IMR-90 (cell line): ENCODE measurements around the gene DIABLO. TPM values are rescaled to one million over a fixed set of nuclear protein-coding genes. Genes with fewer than 3 reads are reported as not detected.

Experiments used
- ATAC-seq: fragments of 200-7000 bp; cut with Tn5 transposase; 2 replicates; pipeline ENCODE4 v1.9.1; 2020; ENCODE audit warnings: low read depth, mild to moderate bottlenecking, moderate library complexity
- BruUV-seq: library from RNA; stranded (reverse); fragments of 400-500 nt; replicated peaks from 2 replicates; lab custom pipeline; 2021; lab: Mats Ljungman, UMichigan
- CTCF ChIA-PET: fragments of 300-600 bp; formaldehyde crosslinking; extraction: SDS; loops from one replicate; lab custom pipeline; 2021; ENCODE audit warnings: antibody characterized with exemption; lab: Yijun Ruan, JAX
- POLR2A ChIA-PET: fragments of 300-600 bp; sonication (Branson Sonifier 250); formaldehyde crosslinking; loops from one replicate; lab custom pipeline; 2022; ENCODE audit warnings: antibody characterized with exemption; ENCODE audit not compliant: unreplicated experiment; lab: Charles Lee
- DNase-seq: peaks from one replicate; pipeline ENCODE4 v3.0.0; 2013
- H2AFZ ChIP-seq: replicated peaks from 2 replicates; pipeline ENCODE3; 2013; ENCODE audit warnings: low read length, mild to moderate bottlenecking; ENCODE audit not compliant: poor library complexity
- H2AK5ac ChIP-seq: 2 replicates; pipeline ENCODE4 v1.6.1; 2013; ENCODE audit warnings: low read depth, low read length, inconsistent platforms
- H2AK9ac ChIP-seq: replicated peaks from 2 replicates; pipeline ENCODE3; 2013; ENCODE audit warnings: mild to moderate bottlenecking, low read depth, low read length, moderate library complexity; ENCODE audit not compliant: poor library complexity
- H2BK120ac ChIP-seq: 2 replicates; pipeline ENCODE4 v1.6.1; 2013; ENCODE audit warnings: low read depth, low read length, inconsistent platforms
- H2BK15ac ChIP-seq: 3 replicates; pipeline ENCODE4 v1.6.1; 2013; ENCODE audit warnings: low read depth, low read length, inconsistent platforms
- H2BK20ac ChIP-seq: 2 replicates; pipeline ENCODE4 v1.6.1; 2013; ENCODE audit warnings: low read depth, mild to moderate bottlenecking, inconsistent platforms, low read length, moderate library complexity
- H2BK5ac ChIP-seq: 2 replicates; pipeline ENCODE4 v1.6.1; 2013; ENCODE audit warnings: mild to moderate bottlenecking, low read depth, low read length, inconsistent platforms; ENCODE audit not compliant: poor library complexity, severe bottlenecking
- H3K14ac ChIP-seq: replicated peaks from 2 replicates; pipeline ENCODE4 v1.6.1; 2013; ENCODE audit warnings: low read depth, low read length, inconsistent platforms
- H3K18ac ChIP-seq: 2 replicates; pipeline ENCODE4 v1.6.1; 2013; ENCODE audit warnings: low read depth, low read length, control low read depth
- H3K23ac ChIP-seq: 2 replicates; pipeline ENCODE4 v1.6.1; 2013; ENCODE audit warnings: low read depth, low read length, inconsistent platforms
- H3K27ac ChIP-seq: 2 replicates; pipeline ENCODE4 v1.5.1; 2013; ENCODE audit warnings: mild to moderate bottlenecking, control low read depth, low read length; ENCODE audit not compliant: insufficient read depth
- H3K27me3 ChIP-seq: 2 replicates; pipeline ENCODE4 v1.6.1; 2013; ENCODE audit warnings: low read length; ENCODE audit not compliant: control insufficient read depth, insufficient read depth
- H3K36me3 ChIP-seq: 2 replicates; pipeline ENCODE4 v1.6.1; 2013; ENCODE audit warnings: low read length, mixed read lengths; ENCODE audit not compliant: control insufficient read depth, insufficient read depth
- H3K4ac ChIP-seq: 2 replicates; pipeline ENCODE4 v1.6.1; 2013; ENCODE audit warnings: low read depth, low read length, inconsistent platforms
- H3K4me1 ChIP-seq: 2 replicates; pipeline ENCODE4 v1.6.1; 2013; ENCODE audit warnings: low read length, mixed read lengths; ENCODE audit not compliant: control insufficient read depth, insufficient read depth
- H3K4me2 ChIP-seq: 2 replicates; pipeline ENCODE4 v1.6.1; 2013; ENCODE audit warnings: low read depth, mild to moderate bottlenecking, control low read depth, low read length, moderate library complexity
- H3K4me3 ChIP-seq: 2 replicates; pipeline ENCODE4 v1.5.1; 2013; ENCODE audit warnings: low read depth, mild to moderate bottlenecking, control low read depth, low read length, moderate library complexity; ENCODE audit not compliant: insufficient read depth
- H3K56ac ChIP-seq: 2 replicates; pipeline ENCODE4 v1.6.1; 2013; ENCODE audit warnings: low read length, inconsistent platforms; ENCODE audit not compliant: insufficient read depth; ENCODE audit errors: extremely low read depth
- H3K79me1 ChIP-seq, 2 experiments: 2 replicates each; pipeline ENCODE4 v1.6.1; 2013; ENCODE audit warnings: low read length in 2 of 2, inconsistent platforms in 1 of 2, low read depth in 1 of 2
- H3K9ac ChIP-seq: 2 replicates; pipeline ENCODE4 v1.6.1; 2013; ENCODE audit warnings: low read depth, low read length, control low read depth
- H3K9me1 ChIP-seq: 2 replicates; pipeline ENCODE4 v1.6.1; 2013; ENCODE audit warnings: low read length, inconsistent platforms; ENCODE audit not compliant: insufficient read depth
- H3K9me3 ChIP-seq: 2 replicates; pipeline ENCODE4 v1.6.1; 2013; ENCODE audit warnings: low read length; ENCODE audit not compliant: control insufficient read depth, insufficient read depth
- H4K20me1 ChIP-seq: 2 replicates; pipeline ENCODE4 v1.6.1; 2013; ENCODE audit warnings: low read length, inconsistent platforms; ENCODE audit not compliant: insufficient read depth
- H4K5ac ChIP-seq: 2 replicates; pipeline ENCODE4 v1.6.1; 2013; ENCODE audit warnings: mild to moderate bottlenecking, low read depth, low read length, control low read depth
- H4K8ac ChIP-seq, 2 experiments: 2 replicates each; pipeline ENCODE4 v1.6.1; 2013; ENCODE audit warnings: low read depth in 2 of 2, low read length in 2 of 2, control low read depth in 1 of 2, inconsistent platforms in 1 of 2
- H4K91ac ChIP-seq: 2 replicates; pipeline ENCODE4 v1.6.1; 2013; ENCODE audit warnings: low read depth, low read length, inconsistent platforms; ENCODE audit not compliant: insufficient read depth
- BHLHE40 ChIP-seq: fragments of 150-350 bp; IDR thresholded peaks from 2 replicates; pipeline ENCODE4 v1.6.1; 2016; ENCODE audit warnings: mild to moderate bottlenecking, low read depth, low read length
- CHD1 ChIP-seq: IDR thresholded peaks from 2 replicates; pipeline ENCODE4 v1.6.1; 2012; ENCODE audit warnings: low read depth, low read length, improper control_type of control experiment
- CTCF ChIP-seq: conservative IDR thresholded peaks from 2 replicates; pipeline ENCODE4 v1.5.1; 2012; ENCODE audit warnings: mild to moderate bottlenecking, low read depth, low read length, improper control_type of control experiment
- ELK1 ChIP-seq: fragments of 150-350 bp; IDR thresholded peaks from 2 replicates; pipeline ENCODE4 v1.6.1; 2016; ENCODE audit warnings: low read depth, mild to moderate bottlenecking, low read length, moderate library complexity, borderline replicate concordance
- FOS ChIP-seq: fragments of 150-350 bp; IDR thresholded peaks from 2 replicates; pipeline ENCODE4 v1.6.1; 2016; ENCODE audit warnings: low read depth, low read length
- MAFK ChIP-seq: IDR thresholded peaks from 2 replicates; pipeline ENCODE4 v1.6.1; 2012; ENCODE audit warnings: low read depth, low read length, improper control_type of control experiment
- MAZ ChIP-seq: IDR thresholded peaks from 2 replicates; pipeline ENCODE4 v1.6.1; 2012; ENCODE audit warnings: low read depth, mild to moderate bottlenecking, low read length, improper control_type of control experiment, moderate library complexity, borderline replicate concordance
- MXI1 ChIP-seq: IDR thresholded peaks from 2 replicates; pipeline ENCODE4 v1.6.1; 2012; ENCODE audit warnings: low read depth, mild to moderate bottlenecking, low read length, moderate library complexity, borderline replicate concordance
- NFE2L2 ChIP-seq: fragments of 150-350 bp; IDR thresholded peaks from 2 replicates; pipeline ENCODE4 v1.6.1; 2016; ENCODE audit warnings: low read depth, mild to moderate bottlenecking, low read length
- POLR2A ChIP-seq: IDR thresholded peaks from 2 replicates; pipeline ENCODE4 v1.6.1; 2012; ENCODE audit warnings: mild to moderate bottlenecking, low read depth, low read length
- RAD21 ChIP-seq: IDR thresholded peaks from 2 replicates; pipeline ENCODE4 v1.6.1; 2012; ENCODE audit warnings: low read length, improper control_type of control experiment
- RCOR1 ChIP-seq: IDR thresholded peaks from 2 replicates; pipeline ENCODE4 v1.6.1; 2012; ENCODE audit warnings: mild to moderate bottlenecking, low read length, improper control_type of control experiment; ENCODE audit not compliant: insufficient replicate concordance
- RFX5 ChIP-seq: IDR thresholded peaks from 2 replicates; pipeline ENCODE4 v1.8.0; 2012; ENCODE audit warnings: low read depth, mild to moderate bottlenecking, low read length, moderate library complexity
- SMC3 ChIP-seq: fragments of 150-350 bp; IDR thresholded peaks from 2 replicates; pipeline ENCODE4 v1.6.1; 2016; ENCODE audit warnings: low read depth, mild to moderate bottlenecking, antibody characterized with exemption, low read length, moderate library complexity
- USF2 ChIP-seq: fragments of 150-350 bp; IDR thresholded peaks from 2 replicates; pipeline ENCODE4 v1.6.1; 2017; ENCODE audit warnings: mild to moderate bottlenecking, antibody characterized with exemption, low read length, low read depth
- WGBS, 2 experiments: methylation state at CpG; one replicate each; pipeline versions ENCODE4 v1.1.5 to v1.1.7; 2013; ENCODE audit warnings: missing lambda C conversion rate in 2 of 2; ENCODE audit not compliant: insufficient read length in 1 of 2; ENCODE audit errors: extremely low coverage in 2 of 2; 5-methylcytosine and 5-hydroxymethylcytosine counted together
- dilution Hi-C: fragments of 300-500 bp; cut with HindIII; formaldehyde crosslinking; loops from one replicate; pipeline ENCODE4 v1.14.3; 2018; ENCODE audit warnings: low sequenced_read_pairs; ENCODE audit not compliant: unreplicated experiment
- in situ Hi-C: fragments of 300-500 bp; cut with MboI; formaldehyde crosslinking; loops from 3 replicates; pipeline ENCODE4 v1.14.3; 2019; ENCODE audit warnings: low sequenced_read_pairs, inconsistent platforms, mixed read lengths
- intact Hi-C: fragments of 100-400 bp; cut with micrococcal nuclease; formaldehyde crosslinking; loops from 2 replicates; pipeline ENCODE4 v1.10.0; 2022
- polyA plus RNA-seq, 3 experiments: library from polyadenylated mRNA; depleted of rRNA; stranded (reverse); fragments of >200 nt; gene quantifications; 2 replicates each; pipeline ENCODE4 v1.2.3, GENCODE V29; 2012; ENCODE audit warnings: low replicate concordance in 1 of 3
- total RNA-seq: library from RNA; depleted of rRNA; stranded (reverse); fragments of >200 nt; gene quantifications from 2 replicates; pipeline ENCODE4 v1.2.3, GENCODE V29; 2012

DIABLO gene
- total and polyA plus RNA-seq, 2 of the 4 experiments (the other 2 are of a cell fraction), result 69.7 to 102 TPM

DNA sequence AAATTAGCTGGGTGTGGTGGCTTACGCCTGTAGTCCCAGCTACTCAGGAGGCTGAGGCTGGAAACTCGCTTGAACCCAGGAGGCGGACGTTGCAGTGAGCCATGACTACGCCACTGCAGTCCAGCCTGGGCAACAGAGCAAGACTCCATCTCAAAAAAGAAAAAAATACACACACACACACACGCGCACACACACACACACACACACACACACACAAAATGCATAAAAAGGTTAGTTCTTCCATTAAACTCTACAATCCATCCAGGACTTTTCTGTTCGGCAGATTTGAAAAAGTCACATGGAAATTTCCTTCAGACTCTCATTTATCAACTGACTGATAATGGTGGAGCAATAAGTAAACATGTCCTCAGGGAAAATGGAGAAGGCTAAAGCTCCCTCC, 49.6 kb upstream of the DIABLO start:
- Histone ChIP-seq H2BK20ac (no peak overlapping the region), H2BK5ac (no peak overlapping the region), H2BK120ac (no peak overlapping the region), H3K9ac (no peak overlapping the region), H2AFZ (no peak overlapping the region), H3K27ac (no peak overlapping the region), H3K79me1 (peaks cover 0 to 16% of the 10 kb centered on the region in 2 experiments; a peak in 2 of 4 replicates), H2AK9ac (no peak overlapping the region), H3K27me3 (no peaks in the 10 kb centered on the region), H3K36me3 (peaks cover 20% of the 10 kb centered on the region), H3K4me3 (no peak overlapping the region), H3K18ac (no peak overlapping the region), H3K14ac (no peak overlapping the region), H2AK5ac (no peak overlapping the region), H3K4me1 (no peaks in the 10 kb centered on the region), H3K9me1 (no peaks in the 10 kb centered on the region), H3K23ac (no peak overlapping the region), H4K5ac (no peak overlapping the region), H4K20me1 (no peaks in the 10 kb centered on the region), H3K4me2 (no peak overlapping the region), H3K4ac (no peak overlapping the region), H3K9me3 (no peaks in the 10 kb centered on the region), H4K91ac (no peak overlapping the region), H3K56ac (no peak overlapping the region), H2BK15ac (no peak overlapping the region), H4K8ac (no peak overlapping the region)
- BruUV-seq, result no TSS peak
- POLR2A ChIA-PET, result no interaction called here
- in situ Hi-C loops, result no loop called here
- no peak for ATAC-seq
- TF ChIP-seq POLR2A, result no peak
- TF ChIP-seq FOS, result no peak
- TF ChIP-seq MAZ, result no peak
- no peak for TF ChIP-seq CHD1
- no peak for TF ChIP-seq NFE2L2
- TF ChIP-seq BHLHE40, result no peak
- no peak for TF ChIP-seq CTCF
- no peak for TF ChIP-seq RFX5
- no peak for TF ChIP-seq MAFK
- no peak for TF ChIP-seq SMC3
- TF ChIP-seq RAD21, result no peak
- no peak for TF ChIP-seq RCOR1
- no peak for TF ChIP-seq MXI1
- no peak for TF ChIP-seq USF2
- TF ChIP-seq ELK1, result no peak
- intact Hi-C loops, result no loop called here
- no peak for DNase-seq
- no CpG with 5 or more reads among the region's 8 CpGs for WGBS, 2 experiments
- CTCF ChIA-PET, result no interaction called here
- dilution Hi-C loops, result no loop called here
